GM12878 (cell line): ENCODE data around the gene NEK5. TPM values are rescaled to one million over a fixed set of nuclear protein-coding genes. Genes with fewer than 3 reads are reported as not detected.

Experiments
- BRCA1 ChIP-seq: IDR thresholded peaks from 2 replicates; pipeline ENCODE4 v1.6.1; 2011; ENCODE audit warnings: low read depth, low read length, improper control_type of control experiment
- CEBPB ChIP-seq, 2 experiments: fragments of 150-350 bp in 1 of 2; IDR thresholded peaks; 2 replicates each; pipeline ENCODE4 v1.6.1; 2012 to 2014; ENCODE audit warnings: low read depth in 2 of 2, low read length in 2 of 2, borderline replicate concordance in 1 of 2, inconsistent platforms in 1 of 2
- EED ChIP-seq: sonication (generic); IDR thresholded peaks from 2 replicates; pipeline ENCODE4 v1.6.1; 2016; ENCODE audit warnings: antibody characterized with exemption, low read depth
- EP300 ChIP-seq, 2 experiments: fragments of 150-350 bp in 1 of 2; IDR thresholded peaks; 2 replicates each; pipeline ENCODE4 v1.6.1; 2011 to 2012; ENCODE audit warnings: low read depth in 2 of 2, low read length in 2 of 2, borderline replicate concordance in 1 of 2, improper control_type of control experiment in 1 of 2, inconsistent platforms in 1 of 2; ENCODE audit not compliant: control insufficient read depth in 1 of 2
- ETV6 ChIP-seq, 2 experiments: fragments of 450-650 bp in 1 of 2; IDR thresholded peaks in 1 of 2; conservative IDR thresholded peaks in 1 of 2; 2 replicates each; pipeline ENCODE4 v1.6.1; 2014; ENCODE audit warnings: antibody characterized with exemption in 1 of 2, borderline replicate concordance in 1 of 2, low read depth in 1 of 2, mild to moderate bottlenecking in 1 of 2, moderate library complexity in 1 of 2
- HCFC1 ChIP-seq: fragments of 150-350 bp; IDR thresholded peaks from 2 replicates; pipeline ENCODE4 v1.6.1; 2014; ENCODE audit warnings: low read length
- HDGF ChIP-seq: fragments of 450-650 bp; IDR thresholded peaks from 2 replicates; pipeline ENCODE4 v1.6.1; 2016; ENCODE audit warnings: antibody characterized with exemption
- JUND ChIP-seq: IDR thresholded peaks from 2 replicates; pipeline ENCODE4 v1.6.1; 2012; ENCODE audit warnings: low read depth, mild to moderate bottlenecking, low read length, improper control_type of control experiment, moderate library complexity
- MEF2A ChIP-seq: IDR thresholded peaks from 2 replicates; pipeline ENCODE4 v1.6.1; 2011; ENCODE audit warnings: low read depth, mild to moderate bottlenecking, low read length, moderate library complexity; ENCODE audit not compliant: insufficient read depth
- MTA3 ChIP-seq: IDR thresholded peaks from 2 replicates; pipeline ENCODE4 v1.6.1; 2012; ENCODE audit warnings: low read length, inconsistent platforms, borderline replicate concordance
- POLR2AphosphoS5 ChIP-seq: IDR thresholded peaks from 2 replicates; pipeline ENCODE4 v1.6.1; 2011; ENCODE audit warnings: mild to moderate bottlenecking, low read length, inconsistent platforms
- RAD21 ChIP-seq: IDR thresholded peaks from 2 replicates; pipeline ENCODE4 v1.6.1; 2011; ENCODE audit warnings: mild to moderate bottlenecking, low read depth, low read length, moderate library complexity; ENCODE audit not compliant: insufficient read depth
- RFX5 ChIP-seq: IDR thresholded peaks from 2 replicates; pipeline ENCODE4 v1.6.1; 2011; ENCODE audit warnings: low read depth, low read length, improper control_type of control experiment
- SREBF1 ChIP-seq: IDR thresholded peaks from 2 replicates; pipeline ENCODE4 v1.6.1; 2012; ENCODE audit warnings: mild to moderate bottlenecking, low read length
- TAF1 ChIP-seq: IDR thresholded peaks from 2 replicates; pipeline ENCODE4 v1.6.1; 2011; ENCODE audit warnings: mild to moderate bottlenecking, low read depth, low read length, borderline replicate concordance
- TBL1XR1 ChIP-seq: IDR thresholded peaks from 2 replicates; pipeline ENCODE4 v1.6.1; 2012; ENCODE audit warnings: low read depth, low read length, improper control_type of control experiment
- polyA plus RNA-seq, 11 experiments: library from polyadenylated mRNA; depleted of rRNA in 4 of 11; unstranded in 6 of 11; stranded (reverse) in 5 of 11; fragments of >200 nt; fragmentation: Nextera tagmentation in 4 of 11; fragmentation: Illumina TruSeq in 1 of 11; extraction: Ambion mirVana in 4 of 11; extraction: Trizol in 1 of 11; gene quantifications; 1 replicate in 1 of 11; 2 replicates in 10 of 11; pipeline versions ENCODE4 v1.2.1 to v1.2.3, GENCODE V29; 2011 to 2016; ENCODE audit warnings: inconsistent platforms in 2 of 11, missing spikeins in 2 of 11, low read depth in 1 of 11
- total RNA-seq, 4 experiments: library from RNA; depleted of rRNA in 3 of 4; stranded (reverse); fragments of >200 nt in 3 of 4; fragmentation: Illumina TruSeq in 1 of 4; extraction: Trizol in 1 of 4; gene quantifications; 2 replicates each; pipeline versions ENCODE4 v1.2.1 to v1.2.3, GENCODE V29; 2013 to 2021
- TF ChIP-seq, protein P1 (sequence below): IDR thresholded peaks from 2 replicates; pipeline ENCODE4 v1.6.1; 2011; ENCODE audit warnings: low read depth, mild to moderate bottlenecking, low read length, moderate library complexity, borderline replicate concordance; ENCODE audit errors: extremely low read depth
- TF ChIP-seq, protein P2 (sequence below): fragments of 450-650 bp; IDR thresholded peaks from 2 replicates; pipeline ENCODE4 v1.6.1; 2018; ENCODE audit warnings: borderline replicate concordance, mild to moderate bottlenecking; ENCODE audit not compliant: partially characterized antibody
- TF ChIP-seq, protein P3 (sequence below): fragments of 450-650 bp; formaldehyde crosslinking; IDR thresholded peaks from 2 replicates; pipeline ENCODE4 v1.4.0; 2020; ENCODE audit warnings: mild to moderate bottlenecking, moderate library complexity
- TF ChIP-seq, protein P4 (sequence below): fragments of 450-650 bp; IDR thresholded peaks from 2 replicates; pipeline ENCODE4 v1.6.1; 2017; ENCODE audit warnings: mild to moderate bottlenecking, low read depth, inconsistent platforms; ENCODE audit not compliant: poor library complexity, severe bottlenecking
- TF ChIP-seq, protein P5 (sequence below): IDR thresholded peaks from 2 replicates; pipeline ENCODE4 v1.6.1; 2012; ENCODE audit warnings: low read depth, low read length, improper control_type of control experiment

NEK5 gene
- total and polyA plus RNA-seq, 10 of the 15 experiments (the other 5 are each of a cell fraction or from before 2014, with no cell fraction given): 0.04 to 0.32 (median 0.20) TPM; not detected in 6

DNA sequence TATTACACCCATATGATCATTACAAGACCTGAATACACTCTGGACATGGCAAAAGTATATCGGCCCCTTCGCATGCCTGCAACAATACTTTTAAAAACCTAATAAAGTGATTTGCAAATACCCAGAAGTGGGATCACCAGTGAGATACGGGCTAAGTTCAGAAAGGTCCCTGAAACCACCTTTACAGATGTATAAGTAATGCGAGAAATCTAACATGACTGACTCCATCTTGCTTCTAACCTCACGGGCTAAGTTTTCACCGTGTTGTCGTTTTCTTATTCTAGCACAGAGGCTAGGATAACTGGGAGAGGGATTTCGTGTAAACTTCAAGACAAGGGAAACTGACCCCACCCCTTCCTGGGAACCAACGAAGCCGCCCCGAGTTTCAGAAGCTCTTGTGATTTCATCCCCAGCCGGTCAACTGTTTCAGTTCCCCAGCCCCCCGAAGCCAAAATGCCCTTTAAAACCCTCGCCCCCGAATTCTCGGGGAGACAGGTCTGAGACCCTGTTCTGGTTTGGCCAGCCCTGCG lies 29.8 kb upstream of the NEK5 start (continued):
- TF ChIP-seq CEBPB (IDR thresholded peaks at IDR 0.05; ENCODE audit: borderline replicate concordance in 1 of 2, low read depth in 2 of 2, low read length in 2 of 2): no peak
- TF ChIP-seq EED: no peak
- no peak for TF ChIP-seq TAF1
- no peak for TF ChIP-seq EP300 (IDR thresholded peaks at IDR 0.05; ENCODE audit: borderline replicate concordance in 1 of 2, control insufficient read depth in 1 of 2, low read depth in 2 of 2, low read length in 2 of 2)
- no peak for TF ChIP-seq SREBF1
- no peak for TF ChIP-seq BRCA1
- TF ChIP-seq MEF2A: no peak
- TF ChIP-seq, protein P1, sequence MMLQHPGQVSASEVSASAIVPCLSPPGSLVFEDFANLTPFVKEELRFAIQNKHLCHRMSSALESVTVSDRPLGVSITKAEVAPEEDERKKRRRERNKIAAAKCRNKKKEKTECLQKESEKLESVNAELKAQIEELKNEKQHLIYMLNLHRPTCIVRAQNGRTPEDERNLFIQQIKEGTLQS: no peak
- TF ChIP-seq RAD21: no peak
- TF ChIP-seq HDGF: no peak
- no peak for TF ChIP-seq TBL1XR1
- no peak for TF ChIP-seq RFX5
- TF ChIP-seq, protein P2, sequence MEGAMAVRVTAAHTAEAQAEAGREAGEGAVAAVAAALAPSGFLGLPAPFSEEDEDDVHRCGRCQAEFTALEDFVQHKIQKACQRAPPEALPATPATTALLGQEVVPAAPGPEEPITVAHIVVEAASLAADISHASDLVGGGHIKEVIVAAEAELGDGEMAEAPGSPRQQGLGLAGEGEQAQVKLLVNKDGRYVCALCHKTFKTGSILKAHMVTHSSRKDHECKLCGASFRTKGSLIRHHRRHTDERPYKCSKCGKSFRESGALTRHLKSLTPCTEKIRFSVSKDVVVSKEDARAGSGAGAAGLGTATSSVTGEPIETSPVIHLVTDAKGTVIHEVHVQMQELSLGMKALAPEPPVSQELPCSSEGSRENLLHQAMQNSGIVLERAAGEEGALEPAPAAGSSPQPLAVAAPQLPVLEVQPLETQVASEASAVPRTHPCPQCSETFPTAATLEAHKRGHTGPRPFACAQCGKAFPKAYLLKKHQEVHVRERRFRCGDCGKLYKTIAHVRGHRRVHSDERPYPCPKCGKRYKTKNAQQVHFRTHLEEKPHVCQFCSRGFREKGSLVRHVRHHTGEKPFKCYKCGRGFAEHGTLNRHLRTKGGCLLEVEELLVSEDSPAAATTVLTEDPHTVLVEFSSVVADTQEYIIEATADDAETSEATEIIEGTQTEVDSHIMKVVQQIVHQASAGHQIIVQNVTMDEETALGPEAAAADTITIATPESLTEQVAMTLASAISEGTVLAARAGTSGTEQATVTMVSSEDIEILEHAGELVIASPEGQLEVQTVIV: no peak
- no peak for TF ChIP-seq HCFC1
- TF ChIP-seq, protein P3, sequence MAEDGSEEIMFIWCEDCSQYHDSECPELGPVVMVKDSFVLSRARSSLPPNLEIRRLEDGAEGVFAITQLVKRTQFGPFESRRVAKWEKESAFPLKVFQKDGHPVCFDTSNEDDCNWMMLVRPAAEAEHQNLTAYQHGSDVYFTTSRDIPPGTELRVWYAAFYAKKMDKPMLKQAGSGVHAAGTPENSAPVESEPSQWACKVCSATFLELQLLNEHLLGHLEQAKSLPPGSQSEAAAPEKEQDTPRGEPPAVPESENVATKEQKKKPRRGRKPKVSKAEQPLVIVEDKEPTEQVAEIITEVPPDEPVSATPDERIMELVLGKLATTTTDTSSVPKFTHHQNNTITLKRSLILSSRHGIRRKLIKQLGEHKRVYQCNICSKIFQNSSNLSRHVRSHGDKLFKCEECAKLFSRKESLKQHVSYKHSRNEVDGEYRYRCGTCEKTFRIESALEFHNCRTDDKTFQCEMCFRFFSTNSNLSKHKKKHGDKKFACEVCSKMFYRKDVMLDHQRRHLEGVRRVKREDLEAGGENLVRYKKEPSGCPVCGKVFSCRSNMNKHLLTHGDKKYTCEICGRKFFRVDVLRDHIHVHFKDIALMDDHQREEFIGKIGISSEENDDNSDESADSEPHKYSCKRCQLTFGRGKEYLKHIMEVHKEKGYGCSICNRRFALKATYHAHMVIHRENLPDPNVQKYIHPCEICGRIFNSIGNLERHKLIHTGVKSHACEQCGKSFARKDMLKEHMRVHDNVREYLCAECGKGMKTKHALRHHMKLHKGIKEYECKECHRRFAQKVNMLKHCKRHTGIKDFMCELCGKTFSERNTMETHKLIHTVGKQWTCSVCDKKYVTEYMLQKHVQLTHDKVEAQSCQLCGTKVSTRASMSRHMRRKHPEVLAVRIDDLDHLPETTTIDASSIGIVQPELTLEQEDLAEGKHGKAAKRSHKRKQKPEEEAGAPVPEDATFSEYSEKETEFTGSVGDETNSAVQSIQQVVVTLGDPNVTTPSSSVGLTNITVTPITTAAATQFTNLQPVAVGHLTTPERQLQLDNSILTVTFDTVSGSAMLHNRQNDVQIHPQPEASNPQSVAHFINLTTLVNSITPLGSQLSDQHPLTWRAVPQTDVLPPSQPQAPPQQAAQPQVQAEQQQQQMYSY (CRISPR knock-in tag): no peak
- TF ChIP-seq, protein P4, sequence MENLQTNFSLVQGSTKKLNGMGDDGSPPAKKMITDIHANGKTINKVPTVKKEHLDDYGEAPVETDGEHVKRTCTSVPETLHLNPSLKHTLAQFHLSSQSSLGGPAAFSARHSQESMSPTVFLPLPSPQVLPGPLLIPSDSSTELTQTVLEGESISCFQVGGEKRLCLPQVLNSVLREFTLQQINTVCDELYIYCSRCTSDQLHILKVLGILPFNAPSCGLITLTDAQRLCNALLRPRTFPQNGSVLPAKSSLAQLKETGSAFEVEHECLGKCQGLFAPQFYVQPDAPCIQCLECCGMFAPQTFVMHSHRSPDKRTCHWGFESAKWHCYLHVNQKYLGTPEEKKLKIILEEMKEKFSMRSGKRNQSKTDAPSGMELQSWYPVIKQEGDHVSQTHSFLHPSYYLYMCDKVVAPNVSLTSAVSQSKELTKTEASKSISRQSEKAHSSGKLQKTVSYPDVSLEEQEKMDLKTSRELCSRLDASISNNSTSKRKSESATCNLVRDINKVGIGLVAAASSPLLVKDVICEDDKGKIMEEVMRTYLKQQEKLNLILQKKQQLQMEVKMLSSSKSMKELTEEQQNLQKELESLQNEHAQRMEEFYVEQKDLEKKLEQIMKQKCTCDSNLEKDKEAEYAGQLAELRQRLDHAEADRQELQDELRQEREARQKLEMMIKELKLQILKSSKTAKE: peak; percentile 47
- TF ChIP-seq ETV6 (conservative IDR thresholded peaks at IDR 0.05 in 1 of 2, IDR thresholded peaks at IDR 0.05 in 1 of 2; ENCODE audit: borderline replicate concordance in 1 of 2, low read depth in 1 of 2): no peak
- no peak for TF ChIP-seq JUND
- TF ChIP-seq POLR2AphosphoS5: 0 out of 2 replicates have a peak, but pooled peaks have one; percentile 32
- TF ChIP-seq, protein P5, sequence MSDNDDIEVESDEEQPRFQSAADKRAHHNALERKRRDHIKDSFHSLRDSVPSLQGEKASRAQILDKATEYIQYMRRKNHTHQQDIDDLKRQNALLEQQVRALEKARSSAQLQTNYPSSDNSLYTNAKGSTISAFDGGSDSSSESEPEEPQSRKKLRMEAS: no peak
- no peak for TF ChIP-seq MTA3
